ENCODE measurements around the gene CLDND2. TPM values are rescaled to one million over a fixed set of nuclear protein-coding genes. Genes with fewer than 3 reads are reported as not detected.

CLDND2 gene
- total and polyA plus RNA-seq, 8 donors, result 0.88 to 4.3 (median 1.3) TPM; not detected in 5

- no peak overlapping the region for H3K4me3 ChIP-seq
- WGBS, 5 donors, result 54 to 68% (median 60%) methylated on average over 12 of the region's 12 CpGs
- no peaks in the 10 kb centered on the region for H3K27me3 ChIP-seq
- TF ChIP-seq EP300 (IDR thresholded peaks at IDR 0.05) (no peak), POLR2AphosphoS5 (IDR thresholded peaks at IDR 0.05) (no peak), POLR2A (IDR thresholded peaks at IDR 0.05) (no peak)
- TF ChIP-seq, protein P1, sequence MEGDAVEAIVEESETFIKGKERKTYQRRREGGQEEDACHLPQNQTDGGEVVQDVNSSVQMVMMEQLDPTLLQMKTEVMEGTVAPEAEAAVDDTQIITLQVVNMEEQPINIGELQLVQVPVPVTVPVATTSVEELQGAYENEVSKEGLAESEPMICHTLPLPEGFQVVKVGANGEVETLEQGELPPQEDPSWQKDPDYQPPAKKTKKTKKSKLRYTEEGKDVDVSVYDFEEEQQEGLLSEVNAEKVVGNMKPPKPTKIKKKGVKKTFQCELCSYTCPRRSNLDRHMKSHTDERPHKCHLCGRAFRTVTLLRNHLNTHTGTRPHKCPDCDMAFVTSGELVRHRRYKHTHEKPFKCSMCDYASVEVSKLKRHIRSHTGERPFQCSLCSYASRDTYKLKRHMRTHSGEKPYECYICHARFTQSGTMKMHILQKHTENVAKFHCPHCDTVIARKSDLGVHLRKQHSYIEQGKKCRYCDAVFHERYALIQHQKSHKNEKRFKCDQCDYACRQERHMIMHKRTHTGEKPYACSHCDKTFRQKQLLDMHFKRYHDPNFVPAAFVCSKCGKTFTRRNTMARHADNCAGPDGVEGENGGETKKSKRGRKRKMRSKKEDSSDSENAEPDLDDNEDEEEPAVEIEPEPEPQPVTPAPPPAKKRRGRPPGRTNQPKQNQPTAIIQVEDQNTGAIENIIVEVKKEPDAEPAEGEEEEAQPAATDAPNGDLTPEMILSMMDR (IDR thresholded peaks at IDR 0.05), result no peak
- intact Hi-C loops (cut with DNase I; ENCODE audit: low total_unique reads), result no loop called here
- DNase-seq, result no peak
- no peak overlapping the region for H3K27ac ChIP-seq
- no peaks in the 10 kb centered on the region for H3K9me3 ChIP-seq
- peaks cover 24 to 43% (median 39%) of the 10 kb centered on the region in 4 donors for H3K36me3 ChIP-seq
- H3K4me1 ChIP-seq, result peaks cover 0 to 12% (median 3%) of the 10 kb centered on the region in 4 donors
Measured at GRCh38 chr19:51354103-51354741, 14.6 kb downstream of the CLDND2 start.

DNA sequence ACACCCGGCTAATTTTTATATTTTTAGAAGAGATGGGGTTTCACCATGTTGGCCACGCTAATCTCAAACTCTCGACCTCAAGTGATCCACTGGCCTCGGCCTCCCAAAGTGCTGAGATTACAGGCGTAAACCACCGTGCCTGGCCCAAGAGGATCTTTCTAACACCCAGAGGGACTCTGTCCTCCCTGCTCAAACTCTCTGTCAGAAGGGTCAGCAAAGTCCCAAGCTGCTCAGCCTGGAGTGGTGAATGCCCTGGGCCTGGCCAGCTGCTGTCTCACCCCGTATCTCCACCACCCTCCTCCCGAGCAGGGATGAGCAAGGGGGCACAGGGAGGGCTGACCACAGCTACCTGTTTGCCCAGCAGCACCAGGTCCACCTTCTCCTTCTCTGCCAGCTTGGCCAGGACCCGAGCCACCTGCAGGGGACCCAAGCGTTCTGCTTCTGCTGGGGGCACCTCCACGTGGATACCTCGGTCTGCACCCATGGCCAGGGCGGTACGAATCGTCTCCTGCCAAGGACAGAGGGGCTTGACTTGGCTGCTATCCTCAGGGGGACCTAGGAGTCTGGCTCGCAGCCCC, 15.9 kb downstream of the CLDND2 start:
- Histone ChIP-seq H3K4me1 (peaks cover 0 to 12% (median 3%) of the 10 kb centered on the region in 4 donors), H3K27ac (no peak overlapping the region), H3K4me3 (no peak overlapping the region), H3K27me3 (no peaks in the 10 kb centered on the region), H3K36me3 (peaks cover 24 to 51% (median 50%) of the 10 kb centered on the region in 4 donors), H3K9me3 (no peaks in the 10 kb centered on the region)
- 91 to 99% (median 94%) methylated on average over 16 of the region's 16 CpGs for WGBS, 5 donors
- TF ChIP-seq, protein P1 (IDR thresholded peaks at IDR 0.05), result no peak
- no peak for TF ChIP-seq POLR2A (IDR thresholded peaks at IDR 0.05)
- TF ChIP-seq EP300 (IDR thresholded peaks at IDR 0.05), result no peak
- TF ChIP-seq POLR2AphosphoS5 (IDR thresholded peaks at IDR 0.05), result no peak
- intact Hi-C loops (cut with DNase I; ENCODE audit: low total_unique reads), result no loop called here
- DNase-seq, result no peak

- H3K4me3 ChIP-seq, result no peak overlapping the region
- H3K36me3 ChIP-seq, result peaks cover 31 to 65% (median 64%) of the 10 kb centered on the region in 4 donors
Measured at GRCh38 chr19:51351266-51351990, 17.4 kb downstream of the CLDND2 start.

More at GRCh38 chr19:51351266-51351990, 17.4 kb downstream of the CLDND2 start:
- no peak for DNase-seq
- no peaks in the 10 kb centered on the region for H3K9me3 ChIP-seq
- WGBS, 5 donors, result 91 to 97% (median 95%) methylated on average over 11 of the region's 11 CpGs
- no peaks in the 10 kb centered on the region for H3K27me3 ChIP-seq
- TF ChIP-seq POLR2AphosphoS5 (IDR thresholded peaks at IDR 0.05) (no peak), POLR2A (IDR thresholded peaks at IDR 0.05) (no peak), EP300 (IDR thresholded peaks at IDR 0.05) (no peak)
- TF ChIP-seq, protein P1 (IDR thresholded peaks at IDR 0.05), result no peak
- H3K27ac ChIP-seq, result no peak overlapping the region
- intact Hi-C loops (cut with DNase I; ENCODE audit: low total_unique reads), result no loop called here
- H3K4me1 ChIP-seq, result peaks cover 0 to 12% (median 3%) of the 10 kb centered on the region in 4 donors

Measured in stomach (tissue), 9 donors.